ENCODE data around the gene HOXA3.

DNA sequence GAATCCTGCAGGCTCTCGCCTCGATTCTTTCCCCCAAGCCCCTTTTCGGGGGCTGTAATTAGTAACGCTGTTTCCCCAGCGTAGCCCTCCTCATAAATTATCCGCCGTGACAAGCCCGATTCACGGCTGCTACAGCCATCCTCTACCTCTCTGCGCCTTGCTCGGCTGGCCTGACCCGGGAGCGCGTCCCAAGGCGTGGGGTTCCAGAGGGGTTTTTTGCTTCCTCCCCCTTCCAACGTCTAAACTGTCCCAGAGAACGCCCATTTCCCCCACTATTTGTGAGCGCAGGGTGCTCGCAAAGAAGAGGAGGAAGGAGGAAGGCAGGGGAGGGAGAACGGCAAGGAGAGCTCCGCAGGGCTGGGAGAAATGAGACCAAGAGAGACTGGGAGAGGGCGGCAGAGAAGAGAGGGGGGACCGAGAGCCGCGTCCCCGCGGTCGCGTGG lies 9.8 kb downstream of the HOXA3 start:
- TF ChIP-seq, protein P1, sequence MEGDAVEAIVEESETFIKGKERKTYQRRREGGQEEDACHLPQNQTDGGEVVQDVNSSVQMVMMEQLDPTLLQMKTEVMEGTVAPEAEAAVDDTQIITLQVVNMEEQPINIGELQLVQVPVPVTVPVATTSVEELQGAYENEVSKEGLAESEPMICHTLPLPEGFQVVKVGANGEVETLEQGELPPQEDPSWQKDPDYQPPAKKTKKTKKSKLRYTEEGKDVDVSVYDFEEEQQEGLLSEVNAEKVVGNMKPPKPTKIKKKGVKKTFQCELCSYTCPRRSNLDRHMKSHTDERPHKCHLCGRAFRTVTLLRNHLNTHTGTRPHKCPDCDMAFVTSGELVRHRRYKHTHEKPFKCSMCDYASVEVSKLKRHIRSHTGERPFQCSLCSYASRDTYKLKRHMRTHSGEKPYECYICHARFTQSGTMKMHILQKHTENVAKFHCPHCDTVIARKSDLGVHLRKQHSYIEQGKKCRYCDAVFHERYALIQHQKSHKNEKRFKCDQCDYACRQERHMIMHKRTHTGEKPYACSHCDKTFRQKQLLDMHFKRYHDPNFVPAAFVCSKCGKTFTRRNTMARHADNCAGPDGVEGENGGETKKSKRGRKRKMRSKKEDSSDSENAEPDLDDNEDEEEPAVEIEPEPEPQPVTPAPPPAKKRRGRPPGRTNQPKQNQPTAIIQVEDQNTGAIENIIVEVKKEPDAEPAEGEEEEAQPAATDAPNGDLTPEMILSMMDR (IDR thresholded peaks at IDR 0.05 in 2 of 3, conservative IDR thresholded peaks at IDR 0.05 in 1 of 3; ENCODE audit: control insufficient read depth in 2 of 3, extremely low read depth in 1 of 3, insufficient read depth in 1 of 3, low read depth in 3 of 3, low read length in 3 of 3) = no peak
- TF ChIP-seq SREBF2 (IDR thresholded peaks at IDR 0.05; ENCODE audit: low read length) (no peak), RAD51 (IDR thresholded peaks at IDR 0.05) (no peak), CEBPB (IDR thresholded peaks at IDR 0.05; ENCODE audit: borderline replicate concordance in 1 of 2, low read depth in 2 of 2, low read length in 2 of 2) (no peak), CBFB (IDR thresholded peaks at IDR 0.05; ENCODE audit: low read depth) (no peak), MXI1 (IDR thresholded peaks at IDR 0.05; ENCODE audit: low read depth, low read length) (no peak), EZH2 (IDR thresholded peaks at IDR 0.05; ENCODE audit: borderline replicate concordance, control insufficient read depth, low read depth, low read length) (no peak)
- TF ChIP-seq, protein P2, sequence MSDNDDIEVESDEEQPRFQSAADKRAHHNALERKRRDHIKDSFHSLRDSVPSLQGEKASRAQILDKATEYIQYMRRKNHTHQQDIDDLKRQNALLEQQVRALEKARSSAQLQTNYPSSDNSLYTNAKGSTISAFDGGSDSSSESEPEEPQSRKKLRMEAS (IDR thresholded peaks at IDR 0.05; ENCODE audit: low read depth, low read length) = no peak

All from GM12878 (cell line).